HEK293 (cell line): ENCODE data around the gene TGFB3.

Experiments used
- ATF2 ChIP-seq: fragments of 450-650 bp; formaldehyde crosslinking; IDR thresholded peaks from 2 replicates; pipeline ENCODE4 v1.5.1; 2016; ENCODE audit warnings: missing biosample characterization, missing genetic modification characterization, low read depth
- GFI1B ChIP-seq: fragments of 450-650 bp; formaldehyde crosslinking; IDR thresholded peaks from 2 replicates; pipeline ENCODE4 v1.5.1; 2016; ENCODE audit warnings: missing biosample characterization, missing genetic modification characterization
- KLF9 ChIP-seq: fragments of 450-650 bp; formaldehyde crosslinking; IDR thresholded peaks from 2 replicates; pipeline ENCODE4 v1.5.1; 2016; ENCODE audit warnings: missing biosample characterization, missing genetic modification characterization, low read depth
- MYNN ChIP-seq: fragments of 450-650 bp; formaldehyde crosslinking; IDR thresholded peaks from 2 replicates; pipeline ENCODE4 v1.5.1; 2016; ENCODE audit warnings: missing biosample characterization, missing genetic modification characterization, borderline replicate concordance
- MZF1 ChIP-seq: fragments of 450-650 bp; formaldehyde crosslinking; IDR thresholded peaks from 2 replicates; pipeline ENCODE4 v1.5.1; 2017; ENCODE audit warnings: missing biosample characterization, missing genetic modification characterization, borderline replicate concordance
- OSR2 ChIP-seq: fragments of 450-650 bp; formaldehyde crosslinking; IDR thresholded peaks from 2 replicates; pipeline ENCODE4 v1.5.1; 2016; ENCODE audit warnings: missing biosample characterization, missing genetic modification characterization
- YY2 ChIP-seq: fragments of 450-650 bp; formaldehyde crosslinking; IDR thresholded peaks from 2 replicates; pipeline ENCODE4 v1.5.1; 2016; ENCODE audit warnings: missing biosample characterization, missing genetic modification characterization
- ZBTB8A ChIP-seq: fragments of 450-650 bp; formaldehyde crosslinking; IDR thresholded peaks from 2 replicates; pipeline ENCODE4 v1.5.1; 2016; ENCODE audit warnings: missing biosample characterization, missing genetic modification characterization
- ZFP69B ChIP-seq: fragments of 450-650 bp; formaldehyde crosslinking; IDR thresholded peaks from 2 replicates; pipeline ENCODE4 v1.5.1; 2016; ENCODE audit warnings: missing biosample characterization, missing genetic modification characterization
- ZNF112 ChIP-seq: fragments of 450-650 bp; formaldehyde crosslinking; IDR thresholded peaks from 2 replicates; pipeline ENCODE4 v1.5.0; 2017; ENCODE audit warnings: missing biosample characterization, missing genetic modification characterization
- ZNF155 ChIP-seq: fragments of 450-650 bp; formaldehyde crosslinking; IDR thresholded peaks from 2 replicates; pipeline ENCODE4 v1.5.1; 2016; ENCODE audit warnings: missing biosample characterization, missing genetic modification characterization
- ZNF174 ChIP-seq: fragments of 450-650 bp; formaldehyde crosslinking; IDR thresholded peaks from 2 replicates; pipeline ENCODE4 v1.5.0; 2017; ENCODE audit warnings: missing biosample characterization, mild to moderate bottlenecking, missing genetic modification characterization
- ZNF184 ChIP-seq: fragments of 450-650 bp; IDR thresholded peaks from 2 replicates; pipeline ENCODE4 v1.5.1; 2018; ENCODE audit warnings: missing biosample characterization, mild to moderate bottlenecking, missing genetic modification characterization
- ZNF19 ChIP-seq: fragments of 450-650 bp; formaldehyde crosslinking; IDR thresholded peaks from 2 replicates; pipeline ENCODE4; 2016; ENCODE audit warnings: missing biosample characterization, missing genetic modification characterization, low read depth
- ZNF24 ChIP-seq: fragments of 450-650 bp; formaldehyde crosslinking; IDR thresholded peaks from 2 replicates; pipeline ENCODE4 v1.5.1; 2016; ENCODE audit warnings: missing biosample characterization, missing genetic modification characterization
- ZNF248 ChIP-seq: fragments of 450-650 bp; formaldehyde crosslinking; IDR thresholded peaks from 2 replicates; pipeline ENCODE4 v1.5.1; 2017; ENCODE audit warnings: missing biosample characterization, missing genetic modification characterization
- ZNF274 ChIP-seq, 2 experiments: fragments of 200-500 bp in 1 of 2; fragments of 450-650 bp in 1 of 2; sonication (Bioruptor generic) in 1 of 2; formaldehyde crosslinking in 1 of 2; IDR thresholded peaks; 2 replicates each; pipeline versions ENCODE4 v1.5.1 to v1.6.1; 2014 to 2016; ENCODE audit warnings: borderline replicate concordance in 1 of 2, inconsistent platforms in 1 of 2, low read length in 1 of 2, missing biosample characterization in 1 of 2, missing genetic modification characterization in 1 of 2
- ZNF292 ChIP-seq: fragments of 450-650 bp; formaldehyde crosslinking; IDR thresholded peaks from 2 replicates; pipeline ENCODE4 v1.5.1; 2016; ENCODE audit warnings: low read depth, missing biosample characterization, missing genetic modification characterization, borderline replicate concordance
- ZNF449 ChIP-seq: fragments of 450-650 bp; formaldehyde crosslinking; IDR thresholded peaks from 2 replicates; pipeline ENCODE4 v1.5.1; 2017; ENCODE audit warnings: missing biosample characterization, mild to moderate bottlenecking, missing genetic modification characterization, moderate library complexity
- ZNF501 ChIP-seq: fragments of 450-650 bp; formaldehyde crosslinking; IDR thresholded peaks from 2 replicates; pipeline ENCODE4 v1.5.1; 2016; ENCODE audit warnings: missing biosample characterization, missing genetic modification characterization
- ZNF558 ChIP-seq: fragments of 450-650 bp; formaldehyde crosslinking; IDR thresholded peaks from 2 replicates; pipeline ENCODE4 v1.5.1; 2016; ENCODE audit warnings: missing biosample characterization, missing genetic modification characterization
- ZNF701 ChIP-seq: fragments of 450-650 bp; formaldehyde crosslinking; IDR thresholded peaks from 2 replicates; pipeline ENCODE4 v1.5.1; 2016; ENCODE audit warnings: missing biosample characterization, missing genetic modification characterization
- ZNF747 ChIP-seq: fragments of 450-650 bp; formaldehyde crosslinking; IDR thresholded peaks from 2 replicates; pipeline ENCODE4 v1.5.1; 2016; ENCODE audit warnings: missing biosample characterization, missing genetic modification characterization
- ZNF792 ChIP-seq: fragments of 450-650 bp; formaldehyde crosslinking; IDR thresholded peaks from 2 replicates; pipeline ENCODE4 v1.5.1; 2016; ENCODE audit warnings: missing biosample characterization, missing genetic modification characterization
- ZSCAN16 ChIP-seq: fragments of 450-650 bp; formaldehyde crosslinking; IDR thresholded peaks from 2 replicates; pipeline ENCODE4 v1.5.1; 2016; ENCODE audit warnings: missing biosample characterization, missing genetic modification characterization
- TF ChIP-seq, protein P1 (sequence below): fragments of 450-650 bp; formaldehyde crosslinking; conservative IDR thresholded peaks from 2 replicates; pipeline ENCODE4 v1.5.1; 2016; ENCODE audit warnings: low read depth, missing biosample characterization, missing genetic modification characterization
- TF ChIP-seq, protein P2 (sequence below): fragments of 450-650 bp; formaldehyde crosslinking; IDR thresholded peaks from 2 replicates; pipeline ENCODE4 v1.5.1; 2017; ENCODE audit warnings: missing biosample characterization, missing genetic modification characterization
- TF ChIP-seq, protein P3 (sequence below): fragments of 450-650 bp; formaldehyde crosslinking; IDR thresholded peaks from 2 replicates; pipeline ENCODE4 v1.5.1; 2016; ENCODE audit warnings: missing biosample characterization, missing genetic modification characterization

The TGFB3 gene

GRCh38 chr14:75981426-75982265 lies at the start of gene TGFB3 (continued):
- 0 out of 2 replicates have a peak, but pooled peaks have one; percentile 38 for TF ChIP-seq ZBTB8A (tag by site-specific recombination)
- TF ChIP-seq ZSCAN16 (tag by site-specific recombination), result no peak
- no peak for TF ChIP-seq ZNF184 (tag by site-specific recombination)
- no peak for TF ChIP-seq ZNF19 (tag by site-specific recombination)
- TF ChIP-seq, protein P1, sequence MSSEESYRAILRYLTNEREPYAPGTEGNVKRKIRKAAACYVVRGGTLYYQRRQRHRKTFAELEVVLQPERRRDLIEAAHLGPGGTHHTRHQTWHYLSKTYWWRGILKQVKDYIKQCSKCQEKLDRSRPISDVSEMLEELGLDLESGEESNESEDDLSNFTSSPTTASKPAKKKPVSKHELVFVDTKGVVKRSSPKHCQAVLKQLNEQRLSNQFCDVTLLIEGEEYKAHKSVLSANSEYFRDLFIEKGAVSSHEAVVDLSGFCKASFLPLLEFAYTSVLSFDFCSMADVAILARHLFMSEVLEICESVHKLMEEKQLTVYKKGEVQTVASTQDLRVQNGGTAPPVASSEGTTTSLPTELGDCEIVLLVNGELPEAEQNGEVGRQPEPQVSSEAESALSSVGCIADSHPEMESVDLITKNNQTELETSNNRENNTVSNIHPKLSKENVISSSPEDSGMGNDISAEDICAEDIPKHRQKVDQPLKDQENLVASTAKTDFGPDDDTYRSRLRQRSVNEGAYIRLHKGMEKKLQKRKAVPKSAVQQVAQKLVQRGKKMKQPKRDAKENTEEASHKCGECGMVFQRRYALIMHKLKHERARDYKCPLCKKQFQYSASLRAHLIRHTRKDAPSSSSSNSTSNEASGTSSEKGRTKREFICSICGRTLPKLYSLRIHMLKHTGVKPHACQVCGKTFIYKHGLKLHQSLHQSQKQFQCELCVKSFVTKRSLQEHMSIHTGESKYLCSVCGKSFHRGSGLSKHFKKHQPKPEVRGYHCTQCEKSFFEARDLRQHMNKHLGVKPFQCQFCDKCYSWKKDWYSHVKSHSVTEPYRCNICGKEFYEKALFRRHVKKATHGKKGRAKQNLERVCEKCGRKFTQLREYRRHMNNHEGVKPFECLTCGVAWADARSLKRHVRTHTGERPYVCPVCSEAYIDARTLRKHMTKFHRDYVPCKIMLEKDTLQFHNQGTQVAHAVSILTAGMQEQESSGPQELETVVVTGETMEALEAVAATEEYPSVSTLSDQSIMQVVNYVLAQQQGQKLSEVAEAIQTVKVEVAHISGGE (tag by site-specific recombination), result no peak; the same call in 1 of the 2 replicates
- TF ChIP-seq ZNF112 (tag by site-specific recombination), result no peak
- peak; percentile 80 for TF ChIP-seq ATF2 (tag by site-specific recombination)
- TF ChIP-seq KLF9 (tag by site-specific recombination), result peak; percentile 47; the same call in 1 of the 2 replicates
- TF ChIP-seq ZNF558 (tag by site-specific recombination), result peak; percentile 68; the same call in 1 of the 2 replicates
- TF ChIP-seq ZNF792 (tag by site-specific recombination), result no peak
- peak; percentile 86; the same call in 1 of the 2 replicates for TF ChIP-seq ZNF501
- no peak for TF ChIP-seq ZNF248 (tag by site-specific recombination)
- TF ChIP-seq ZNF747 (tag by site-specific recombination), result no peak
- no peak for TF ChIP-seq MZF1 (tag by site-specific recombination)
- no peak for TF ChIP-seq ZNF292 (tag by site-specific recombination)
- TF ChIP-seq, protein P2, sequence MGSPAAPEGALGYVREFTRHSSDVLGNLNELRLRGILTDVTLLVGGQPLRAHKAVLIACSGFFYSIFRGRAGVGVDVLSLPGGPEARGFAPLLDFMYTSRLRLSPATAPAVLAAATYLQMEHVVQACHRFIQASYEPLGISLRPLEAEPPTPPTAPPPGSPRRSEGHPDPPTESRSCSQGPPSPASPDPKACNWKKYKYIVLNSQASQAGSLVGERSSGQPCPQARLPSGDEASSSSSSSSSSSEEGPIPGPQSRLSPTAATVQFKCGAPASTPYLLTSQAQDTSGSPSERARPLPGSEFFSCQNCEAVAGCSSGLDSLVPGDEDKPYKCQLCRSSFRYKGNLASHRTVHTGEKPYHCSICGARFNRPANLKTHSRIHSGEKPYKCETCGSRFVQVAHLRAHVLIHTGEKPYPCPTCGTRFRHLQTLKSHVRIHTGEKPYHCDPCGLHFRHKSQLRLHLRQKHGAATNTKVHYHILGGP (tag by site-specific recombination), result no peak; the same call in 1 of the 2 replicates
- peak; percentile 84 for TF ChIP-seq ZFP69B
- TF ChIP-seq ZNF155 (tag by site-specific recombination), result no peak
- TF ChIP-seq, protein P3, sequence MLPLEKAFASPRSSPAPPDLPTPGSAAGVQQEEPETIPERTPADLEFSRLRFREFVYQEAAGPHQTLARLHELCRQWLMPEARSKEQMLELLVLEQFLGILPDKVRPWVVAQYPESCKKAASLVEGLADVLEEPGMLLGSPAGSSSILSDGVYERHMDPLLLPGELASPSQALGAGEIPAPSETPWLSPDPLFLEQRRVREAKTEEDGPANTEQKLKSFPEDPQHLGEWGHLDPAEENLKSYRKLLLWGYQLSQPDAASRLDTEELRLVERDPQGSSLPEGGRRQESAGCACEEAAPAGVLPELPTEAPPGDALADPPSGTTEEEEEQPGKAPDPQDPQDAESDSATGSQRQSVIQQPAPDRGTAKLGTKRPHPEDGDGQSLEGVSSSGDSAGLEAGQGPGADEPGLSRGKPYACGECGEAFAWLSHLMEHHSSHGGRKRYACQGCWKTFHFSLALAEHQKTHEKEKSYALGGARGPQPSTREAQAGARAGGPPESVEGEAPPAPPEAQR (tag by site-specific recombination), result peak; percentile 90
- TF ChIP-seq GFI1B, result peak; percentile 62; the same call in 1 of the 2 replicates
- no peak for TF ChIP-seq ZNF174
- TF ChIP-seq YY2 (tag by site-specific recombination), result peak; percentile 24; the same call in 1 of the 2 replicates
- no peak; the same call in 1 of the 2 replicates for TF ChIP-seq ZNF24
- TF ChIP-seq ZNF449, result no peak
- TF ChIP-seq ZNF274 (IDR thresholded peaks at IDR 0.05; ENCODE audit: low read length), result no peak
- no peak for TF ChIP-seq ZNF274 (tag by site-specific recombination; IDR thresholded peaks at IDR 0.05; ENCODE audit: borderline replicate concordance)
- TF ChIP-seq ZNF701 (tag by site-specific recombination), result no peak
- TF ChIP-seq MYNN, result no peak
- no peak for TF ChIP-seq OSR2
